Dermis microvascular lymphatic vessel endothelial cell (primary cell): ENCODE results near the gene CLTC. TPM values are rescaled to one million over a fixed set of nuclear protein-coding genes. Genes with fewer than 3 reads are reported as not detected.

ENCODE experiments used
- DNase-seq, 2 donors: peaks; one replicate each; pipeline versions ENCODE4 v3.0.0 to v3.0.0-alpha.2; 2010; ENCODE audit warnings: low read depth in 2 of 2
- total RNA-seq: library from RNA; depleted of rRNA; stranded (reverse); fragments of >200 nt; gene quantifications from 2 replicates; pipeline ENCODE4 v1.2.1, GENCODE V29; 2014

CLTC gene
- total RNA-seq, 1 donor from 2014 or later = 371 TPM

GRCh38 chr17:59723607-59724006 is 103.9 kb downstream of the CLTC start:
- no peak for DNase-seq

DNA sequence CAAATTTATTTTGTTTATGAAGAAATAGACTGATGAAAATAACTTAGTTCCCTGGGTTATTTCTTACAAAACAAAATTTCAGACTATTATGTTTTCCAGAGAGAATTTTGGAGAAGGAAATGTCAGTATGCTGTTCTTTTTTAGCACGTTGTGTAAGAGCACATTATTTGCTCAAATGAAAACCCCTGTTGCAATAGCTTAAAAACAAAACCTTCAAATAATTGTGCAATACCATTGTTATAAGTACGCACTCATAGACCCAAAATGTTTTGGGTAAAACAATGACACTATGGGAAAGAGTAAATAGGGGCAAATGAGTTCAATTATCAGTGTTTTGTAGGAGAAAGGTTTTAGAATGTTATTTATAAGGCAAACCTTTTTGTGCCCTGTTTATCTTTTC is 106.0 kb downstream of the CLTC start:
- peak in 1 of 2 donors; percentile 31 for DNase-seq

- DNase-seq = no peak
These were observed 108.3 kb downstream of the CLTC start for GRCh38 chr17:59727817-59728533.

GRCh38 chr17:59730268-59730834 is 110.7 kb downstream of the CLTC start:
- no peak for DNase-seq

GRCh38 chr17:59733697-59734096 is 114.0 kb downstream of the CLTC start:
- no peak for DNase-seq

DNA sequence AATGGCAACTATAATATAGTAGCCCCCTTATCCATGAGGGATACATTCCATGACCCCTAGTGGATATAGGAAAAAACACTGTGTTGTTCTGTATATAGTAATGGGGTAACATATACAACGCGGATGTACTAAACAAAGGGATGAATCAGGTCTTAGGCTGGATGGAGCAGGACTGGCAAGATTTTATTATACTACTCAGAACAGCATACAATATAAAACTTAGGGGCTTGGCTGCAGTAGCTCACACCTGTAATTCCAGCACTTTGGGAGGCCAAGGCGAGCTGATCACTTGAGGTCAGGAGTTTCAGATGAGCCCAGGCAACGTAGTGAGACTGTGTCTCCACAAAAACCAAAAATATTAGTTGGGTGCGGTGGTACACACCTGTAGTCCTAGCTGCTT is 114.5 kb downstream of the CLTC start:
- DNase-seq = no peak

- DNase-seq = no peak
These were observed 117.6 kb downstream of the CLTC start for GRCh38 chr17:59737324-59737723.

- DNase-seq = no peak
These were observed 124.1 kb downstream of the CLTC start for GRCh38 chr17:59743842-59744241.

GRCh38 chr17:59745040-59745439 is 125.3 kb downstream of the CLTC start:
- no peak for DNase-seq

Other genes starting within 250 kb of the CLTC start
- gene DHX40, start 54.3 kb upstream of the CLTC start, total RNA-seq = 39.1 and 47.9 TPM in 2 replicates
- gene PTRH2, start 87.5 kb downstream of the CLTC start, total RNA-seq = 22.0 and 31.6 TPM in 2 replicates
- gene VMP1, start 87.8 kb downstream of the CLTC start, total RNA-seq = 96.5 and 118 TPM in 2 replicates